ENCODE data around the gene ZNF780A.
"Not testable (repeated sequence)": the region's sequence is repeated elsewhere in the genome, so short reads cannot be mapped to it uniquely, and the experiment has no call there.

The ZNF780A gene

GRCh38 chr19:40090241-40091204 lies at the start of gene ZNF780A:
TSS of gene ZNF780A (minus strand) at chr19:40090943. CDS start at chr19:40084753, 6,190 bp downstream.
- in situ Hi-C loops (cut with MboI; ENCODE audit: low sequenced_read_pairs) = no loop called here

GRCh38 chr19:40139533-40140287 lies 49.0 kb upstream of the ZNF780A start:
- in situ Hi-C loops (cut with MboI; ENCODE audit: low sequenced_read_pairs) = loop anchor here (10.0 kb wide), 1 partner anchor 85 kb away; the partner anchor contains the start of gene CCNP

GRCh38 chr19:40136818-40137217 lies 46.1 kb upstream of the ZNF780A start:
- in situ Hi-C loops (cut with MboI; ENCODE audit: low sequenced_read_pairs) = no loop called here

GRCh38 chr19:40134866-40135265 lies 44.1 kb upstream of the ZNF780A start:
- in situ Hi-C loops (cut with MboI; ENCODE audit: low sequenced_read_pairs) = no loop called here

- in situ Hi-C loops (cut with MboI; ENCODE audit: low sequenced_read_pairs) = no loop called here
Observed at GRCh38 chr19:40133491-40133890, 42.7 kb upstream of the ZNF780A start.

- in situ Hi-C loops (cut with MboI; ENCODE audit: low sequenced_read_pairs) = no loop called here
Observed at GRCh38 chr19:40130013-40130412, 39.3 kb upstream of the ZNF780A start.

GRCh38 chr19:40129425-40129824 lies 38.7 kb upstream of the ZNF780A start:
- in situ Hi-C loops (cut with MboI; ENCODE audit: low sequenced_read_pairs) = no loop called here

- in situ Hi-C loops (cut with MboI; ENCODE audit: low sequenced_read_pairs) = no loop called here
Observed at GRCh38 chr19:40128991-40129390, 38.2 kb upstream of the ZNF780A start.

- in situ Hi-C loops (cut with MboI; ENCODE audit: low sequenced_read_pairs) = no loop called here
Observed at GRCh38 chr19:40119380-40119779, 28.6 kb upstream of the ZNF780A start.

GRCh38 chr19:40118638-40119037 lies 27.9 kb upstream of the ZNF780A start:
- in situ Hi-C loops (cut with MboI; ENCODE audit: low sequenced_read_pairs) = not testable (repeated sequence)

- in situ Hi-C loops (cut with MboI; ENCODE audit: low sequenced_read_pairs) = no loop called here
Observed at GRCh38 chr19:40116075-40116474, 25.3 kb upstream of the ZNF780A start.

- in situ Hi-C loops (cut with MboI; ENCODE audit: low sequenced_read_pairs) = not testable (repeated sequence)
Observed at GRCh38 chr19:40114119-40114518, 23.4 kb upstream of the ZNF780A start.

GRCh38 chr19:40112271-40112670 lies 21.5 kb upstream of the ZNF780A start:
- in situ Hi-C loops (cut with MboI; ENCODE audit: low sequenced_read_pairs) = not testable (repeated sequence)

GRCh38 chr19:40110570-40110969 lies 19.8 kb upstream of the ZNF780A start:
- in situ Hi-C loops (cut with MboI; ENCODE audit: low sequenced_read_pairs) = no loop called here

GRCh38 chr19:40104754-40105153 lies 14.0 kb upstream of the ZNF780A start:
- in situ Hi-C loops (cut with MboI; ENCODE audit: low sequenced_read_pairs) = no loop called here

- in situ Hi-C loops (cut with MboI; ENCODE audit: low sequenced_read_pairs) = no loop called here
Observed at GRCh38 chr19:40103600-40103999, 12.9 kb upstream of the ZNF780A start.

- in situ Hi-C loops (cut with MboI; ENCODE audit: low sequenced_read_pairs) = no loop called here
Observed at GRCh38 chr19:40101813-40102212, 11.1 kb upstream of the ZNF780A start.

- in situ Hi-C loops (cut with MboI; ENCODE audit: low sequenced_read_pairs) = no loop called here
Observed at GRCh38 chr19:40093416-40093815, 2.7 kb upstream of the ZNF780A start.

- in situ Hi-C loops (cut with MboI; ENCODE audit: low sequenced_read_pairs) = no loop called here
Observed at GRCh38 chr19:40091205-40092129, 724 bp upstream of the ZNF780A start.

- in situ Hi-C loops (cut with MboI; ENCODE audit: low sequenced_read_pairs) = no loop called here
Observed at GRCh38 chr19:40089462-40089861, 1.3 kb downstream of the ZNF780A start.
